Activated B cell treated with CpG ODN at 0.5 μM for 24 hours (primary cell): ENCODE data around the gene ZYX. TPM values are rescaled to one million over a fixed set of nuclear protein-coding genes. Genes with fewer than 3 reads are reported as not detected.

Experiments used
- ATAC-seq: fragments of 200-7000 bp; cut with Tn5 transposase; one replicate; pipeline ENCODE4 v1.10.0; 2021; ENCODE audit warnings: low read depth, mild to moderate bottlenecking, moderate library complexity
- CTCF ChIA-PET: fragments of 350-600 bp; sonication (Branson Sonifier 250); formaldehyde crosslinking; loops from one replicate; lab custom pipeline; 2021; ENCODE audit warnings: antibody characterized with exemption; lab: Charles Lee
- POLR2A ChIA-PET: fragments of 350-600 bp; sonication (Branson Sonifier 250); formaldehyde crosslinking; loops from one replicate; lab custom pipeline; 2021; ENCODE audit warnings: antibody characterized with exemption; lab: Charles Lee
- DNase-seq: peaks from one replicate; pipeline ENCODE4 v3.0.0; 2022
- H3K27ac Mint-ChIP-seq: one replicate; pipeline ENCODE4 v1.8.0; 2020; ENCODE audit warnings: mixed read lengths
- H3K27me3 Mint-ChIP-seq: one replicate; pipeline ENCODE4 v1.8.0; 2021; ENCODE audit warnings: mixed read lengths
- H3K36me3 Mint-ChIP-seq: one replicate; pipeline ENCODE4 v1.8.0; 2021; ENCODE audit warnings: low read depth, mixed read lengths
- H3K4me1 Mint-ChIP-seq: one replicate; pipeline ENCODE4 v1.8.0; 2021; ENCODE audit warnings: mixed read lengths
- H3K4me3 Mint-ChIP-seq: one replicate; pipeline ENCODE4 v1.8.0; 2020; ENCODE audit warnings: mild to moderate bottlenecking, mixed read lengths
- H3K9me3 Mint-ChIP-seq: one replicate; pipeline ENCODE4 v1.8.0; 2020; ENCODE audit warnings: mixed read lengths
- intact Hi-C: fragments of 100-400 bp; cut with micrococcal nuclease; formaldehyde crosslinking; loops from one replicate; pipeline ENCODE4 v1.15.1; 2024
- total RNA-seq: library from RNA; stranded (reverse); gene quantifications from 2 replicates; pipeline ENCODE4 v1.2.3, GENCODE V29; 2022
- TF ChIP-seq, protein P1 (sequence below): fragments of 200-600 bp; IDR thresholded peaks from one replicate; pipeline ENCODE4 v1.8.0; 2022; ENCODE audit warnings: antibody characterized with exemption, mild to moderate bottlenecking

The ZYX gene
- total RNA-seq, 1 donor from 2014 or later, result 101 TPM

- Mint-ChIP-seq H3K4me3 (no peak overlapping the region), H3K27me3 (no peaks in the 10 kb centered on the region), H3K9me3 (no peaks in the 10 kb centered on the region), H3K4me1 (peaks cover 3% of the 10 kb centered on the region), H3K27ac (no peak overlapping the region), H3K36me3 (no peaks in the 10 kb centered on the region)
- no peak for ATAC-seq
- TF ChIP-seq, protein P1, sequence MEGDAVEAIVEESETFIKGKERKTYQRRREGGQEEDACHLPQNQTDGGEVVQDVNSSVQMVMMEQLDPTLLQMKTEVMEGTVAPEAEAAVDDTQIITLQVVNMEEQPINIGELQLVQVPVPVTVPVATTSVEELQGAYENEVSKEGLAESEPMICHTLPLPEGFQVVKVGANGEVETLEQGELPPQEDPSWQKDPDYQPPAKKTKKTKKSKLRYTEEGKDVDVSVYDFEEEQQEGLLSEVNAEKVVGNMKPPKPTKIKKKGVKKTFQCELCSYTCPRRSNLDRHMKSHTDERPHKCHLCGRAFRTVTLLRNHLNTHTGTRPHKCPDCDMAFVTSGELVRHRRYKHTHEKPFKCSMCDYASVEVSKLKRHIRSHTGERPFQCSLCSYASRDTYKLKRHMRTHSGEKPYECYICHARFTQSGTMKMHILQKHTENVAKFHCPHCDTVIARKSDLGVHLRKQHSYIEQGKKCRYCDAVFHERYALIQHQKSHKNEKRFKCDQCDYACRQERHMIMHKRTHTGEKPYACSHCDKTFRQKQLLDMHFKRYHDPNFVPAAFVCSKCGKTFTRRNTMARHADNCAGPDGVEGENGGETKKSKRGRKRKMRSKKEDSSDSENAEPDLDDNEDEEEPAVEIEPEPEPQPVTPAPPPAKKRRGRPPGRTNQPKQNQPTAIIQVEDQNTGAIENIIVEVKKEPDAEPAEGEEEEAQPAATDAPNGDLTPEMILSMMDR, result no peak
- CTCF ChIA-PET, result no interaction called here
- no peak for DNase-seq
- intact Hi-C loops, result no loop called here
- POLR2A ChIA-PET, result no interaction called here
Observed at GRCh38 chr7:143426479-143427142, 45.5 kb downstream of the ZYX start.

DNA sequence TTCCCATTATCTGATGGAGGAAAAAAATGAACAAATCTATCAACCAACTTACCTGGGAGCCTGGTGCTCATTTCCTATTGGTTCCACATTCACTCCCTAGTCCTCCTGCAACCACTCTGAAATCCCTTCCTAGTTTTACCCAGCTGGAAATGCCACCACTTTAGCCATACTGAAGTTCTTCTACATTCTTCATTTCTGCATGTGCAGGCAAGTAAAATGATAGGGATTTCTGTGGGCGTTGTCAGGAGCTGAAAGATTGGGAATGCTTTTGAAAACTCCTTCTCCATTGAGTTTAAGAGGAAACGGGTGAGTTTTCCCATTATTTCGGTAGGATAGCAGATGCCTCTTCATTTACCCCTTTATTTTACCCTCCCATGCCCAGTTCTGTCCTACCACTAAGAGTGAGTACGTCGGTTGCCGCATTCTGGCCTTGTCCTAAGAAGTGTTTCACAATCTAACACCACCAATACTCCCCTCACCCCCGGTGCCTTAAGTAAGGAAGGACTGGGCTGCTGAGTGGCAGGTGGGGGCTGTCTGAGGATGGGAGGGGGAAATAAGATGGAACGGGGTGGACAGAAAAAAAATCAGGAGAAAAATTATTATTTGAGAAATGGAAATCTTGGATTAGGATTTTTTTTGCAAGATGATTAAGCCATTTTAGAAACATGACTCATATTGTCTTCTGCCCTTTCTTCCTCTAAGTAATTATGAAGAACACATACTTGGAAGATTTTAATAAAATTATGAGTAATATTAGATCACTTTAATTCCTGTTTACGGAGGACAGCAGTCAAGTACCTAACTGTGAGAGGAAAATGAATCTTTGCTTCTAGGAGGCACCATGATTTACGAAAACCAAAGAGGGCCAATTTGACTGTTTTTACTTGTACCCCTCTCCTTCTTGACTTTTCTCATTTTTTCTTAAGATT, 48.9 kb downstream of the ZYX start:
- Mint-ChIP-seq H3K4me3 (no peak overlapping the region), H3K27me3 (peaks cover 12% of the 10 kb centered on the region), H3K36me3 (no peaks in the 10 kb centered on the region), H3K27ac (no peak overlapping the region), H3K9me3 (no peaks in the 10 kb centered on the region), H3K4me1 (peaks cover 3% of the 10 kb centered on the region)
- DNase-seq (no peak), ATAC-seq (no peak)
- TF ChIP-seq, protein P1, result no peak
- intact Hi-C loops, result no loop called here
- ChIA-PET POLR2A (no interaction called here), CTCF (no interaction called here)

- TF ChIP-seq, protein P1, result no peak
- no peak for DNase-seq
- POLR2A ChIA-PET, result no interaction called here
- intact Hi-C loops, result no loop called here
- no peak for ATAC-seq
- Mint-ChIP-seq H3K27me3 (peaks cover 16% of the 10 kb centered on the region), H3K27ac (no peak overlapping the region), H3K9me3 (no peaks in the 10 kb centered on the region), H3K4me1 (peaks cover 3% of the 10 kb centered on the region), H3K4me3 (no peak overlapping the region), H3K36me3 (no peaks in the 10 kb centered on the region)
- CTCF ChIA-PET, result no interaction called here
Observed at GRCh38 chr7:143431109-143431508, 50.0 kb downstream of the ZYX start.

- CTCF ChIA-PET, result no interaction called here
- Mint-ChIP-seq H3K27me3 (peaks cover 16% of the 10 kb centered on the region), H3K9me3 (no peaks in the 10 kb centered on the region), H3K36me3 (no peaks in the 10 kb centered on the region), H3K4me3 (no peak overlapping the region), H3K27ac (no peak overlapping the region), H3K4me1 (peaks cover 4% of the 10 kb centered on the region)
- intact Hi-C loops, result no loop called here
- DNase-seq, result no peak
- POLR2A ChIA-PET, result no interaction called here
- TF ChIP-seq, protein P1, result no peak
- no peak for ATAC-seq
Observed at GRCh38 chr7:143433759-143434158, 52.6 kb downstream of the ZYX start.

- H3K27me3 Mint-ChIP-seq, result peaks cover 16% of the 10 kb centered on the region
- DNase-seq (no peak), ATAC-seq (no peak)
- TF ChIP-seq, protein P1, result no peak
- H3K4me3 Mint-ChIP-seq, result no peak overlapping the region
- peaks cover 4% of the 10 kb centered on the region for H3K4me1 Mint-ChIP-seq
- no peak overlapping the region for H3K27ac Mint-ChIP-seq
- no peaks in the 10 kb centered on the region for H3K9me3 Mint-ChIP-seq
- intact Hi-C loops, result no loop called here
- CTCF ChIA-PET, result no interaction called here
- POLR2A ChIA-PET, result no interaction called here
- H3K36me3 Mint-ChIP-seq, result no peaks in the 10 kb centered on the region
Observed at GRCh38 chr7:143434660-143435059, 53.5 kb downstream of the ZYX start.
